Measurements from ENCODE around the gene NEU3. TPM values are rescaled to one million over a fixed set of nuclear protein-coding genes. Genes with fewer than 3 reads are reported as not detected.
"Not testable (repeated sequence)": the region's sequence is repeated elsewhere in the genome, so short reads cannot be mapped to it uniquely, and the experiment has no call there.

Gene NEU3
- total and polyA plus RNA-seq, 2 of the 13 experiments (the other 11 are each of a cell fraction or from before 2014, with no cell fraction given) = 6.3 to 15.3 TPM

DNA sequence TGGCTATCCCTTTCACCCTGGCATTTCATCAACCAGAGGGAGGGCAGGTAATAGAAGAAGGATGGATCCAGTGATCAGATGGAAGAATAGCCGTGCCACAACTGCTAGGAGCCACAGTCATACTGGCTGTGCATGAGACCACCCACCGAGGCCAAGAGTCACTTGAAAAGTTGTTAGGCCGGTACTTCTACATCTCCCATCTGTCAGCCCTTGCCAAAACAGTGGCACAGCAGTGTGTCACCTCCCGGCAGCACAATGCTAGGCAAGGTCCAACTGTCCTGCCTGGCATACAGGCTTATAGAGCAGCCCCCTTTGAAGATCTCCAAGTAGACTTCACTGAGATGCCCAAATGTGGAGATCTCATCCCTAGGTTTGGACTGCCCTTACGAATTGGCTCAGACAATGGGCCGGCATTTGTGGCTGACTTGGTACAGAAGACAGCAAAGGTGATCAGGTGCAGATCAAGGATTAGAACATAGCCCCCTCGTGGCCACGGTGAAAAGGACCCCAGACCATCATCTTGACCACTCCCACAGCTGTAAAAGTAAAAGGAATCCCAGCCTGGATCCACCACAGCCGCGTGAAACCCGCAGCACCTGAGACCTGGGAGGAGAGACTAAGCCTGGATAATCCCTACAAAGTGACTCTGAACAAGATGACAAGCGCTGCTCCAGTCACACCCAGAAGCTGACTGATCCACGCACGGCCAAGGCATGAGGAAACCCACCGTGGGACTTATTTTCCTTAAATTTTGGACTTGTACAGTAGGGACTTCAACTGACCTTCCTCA is 55.8 kb downstream of the NEU3 start:
- H3K27me3 ChIP-seq (ENCODE audit: control insufficient read depth in 1 of 2, insufficient read depth in 2 of 2, low read length in 2 of 2); in situ Hi-C loops (cut with HindIII; ENCODE audit: extremely low pct_ligation_motif_present, low pct_unique_long_range_greater_than_20kb); H2AFZ ChIP-seq (ENCODE audit: low read length); POLR2A ChIA-PET; H4K20me1 ChIP-seq (ENCODE audit: insufficient read depth, low read length); FAIRE-seq; H3K27ac ChIP-seq (ENCODE audit: extremely low read length, insufficient read depth, low read length); H3K9me3 ChIP-seq (ENCODE audit: low read length); intact Hi-C loops (cut with micrococcal nuclease; ENCODE audit: unreplicated experiment); H3K4me1 ChIP-seq (ENCODE audit: insufficient read depth, low read length); ATAC-seq; H3K4me2 ChIP-seq (ENCODE audit: low read depth, low read length); H3K4me3 ChIP-seq (replicated peaks in 1 of 3; ENCODE audit: insufficient read depth in 1 of 3, low read depth in 2 of 3, low read length in 3 of 3); H3K79me2 ChIP-seq (ENCODE audit: insufficient read depth, low read length); BruUV-seq (replicated peaks); H3K9ac ChIP-seq (ENCODE audit: insufficient read depth, low read depth, low read length); DNase-seq (ENCODE audit: low spot score); H3K36me3 ChIP-seq (replicated peaks in 1 of 2; ENCODE audit: control insufficient read depth in 1 of 2, insufficient read depth in 2 of 2, low read length in 2 of 2); CTCF ChIA-PET (ENCODE audit: low intra/inter-chr PET ratio, low total read pairs): not testable (repeated sequence)
- 64% methylated on average over 14 of the region's 15 CpGs for WGBS (ENCODE audit: low lambda C conversion rate)

GRCh38 chr11:75046668-75047067 is 57.9 kb downstream of the NEU3 start:
- H3K4me1 ChIP-seq (ENCODE audit: insufficient read depth, low read length); BruUV-seq (replicated peaks); H3K4me2 ChIP-seq (ENCODE audit: low read depth, low read length); H3K36me3 ChIP-seq (replicated peaks in 1 of 2; ENCODE audit: control insufficient read depth in 1 of 2, insufficient read depth in 2 of 2, low read length in 2 of 2); H3K27ac ChIP-seq (ENCODE audit: extremely low read length, insufficient read depth, low read length); H3K9ac ChIP-seq (ENCODE audit: insufficient read depth, low read depth, low read length); DNase-seq (ENCODE audit: low spot score); POLR2A ChIA-PET; in situ Hi-C loops (cut with HindIII; ENCODE audit: extremely low pct_ligation_motif_present, low pct_unique_long_range_greater_than_20kb); CTCF ChIA-PET (ENCODE audit: low intra/inter-chr PET ratio, low total read pairs); FAIRE-seq; H4K20me1 ChIP-seq (ENCODE audit: insufficient read depth, low read length); H2AFZ ChIP-seq (ENCODE audit: low read length); H3K4me3 ChIP-seq (replicated peaks in 1 of 3; ENCODE audit: insufficient read depth in 1 of 3, low read depth in 2 of 3, low read length in 3 of 3); ATAC-seq; H3K79me2 ChIP-seq (ENCODE audit: insufficient read depth, low read length); H3K9me3 ChIP-seq (ENCODE audit: low read length); intact Hi-C loops (cut with micrococcal nuclease; ENCODE audit: unreplicated experiment); H3K27me3 ChIP-seq (ENCODE audit: control insufficient read depth in 1 of 2, insufficient read depth in 2 of 2, low read length in 2 of 2): not testable (repeated sequence)
- WGBS (ENCODE audit: low lambda C conversion rate) = 7% methylated on average over 5 of the region's 5 CpGs

- no peak overlapping the region for H3K4me3 ChIP-seq (replicated peaks in 1 of 3; ENCODE audit: insufficient read depth in 1 of 3, low read depth in 2 of 3, low read length in 3 of 3)
- 37% methylated on average over 4 of the region's 4 CpGs for WGBS (ENCODE audit: low lambda C conversion rate)
- peaks cover 8% of the 10 kb centered on the region; the same call in 1 of the 2 replicates for H3K4me1 ChIP-seq (ENCODE audit: insufficient read depth, low read length)
- POLR2A ChIA-PET = no interaction called here
- H3K79me2 ChIP-seq (ENCODE audit: insufficient read depth, low read length) = no peaks in the 10 kb centered on the region
- no peaks in the 10 kb centered on the region for H3K36me3 ChIP-seq (replicated peaks in 1 of 2; ENCODE audit: control insufficient read depth in 1 of 2, insufficient read depth in 2 of 2, low read length in 2 of 2)
- no peak overlapping the region for H2AFZ ChIP-seq (ENCODE audit: low read length)
- no peak overlapping the region for H3K4me2 ChIP-seq (ENCODE audit: low read depth, low read length)
- BruUV-seq (replicated peaks) = no TSS peak
- no peaks in the 10 kb centered on the region for H3K9me3 ChIP-seq (ENCODE audit: low read length)
- in situ Hi-C loops (cut with HindIII; ENCODE audit: extremely low pct_ligation_motif_present, low pct_unique_long_range_greater_than_20kb) = no loop called here
- DNase-seq (ENCODE audit: low spot score) (no peak), FAIRE-seq (no peak), ATAC-seq (no peak)
- H3K27me3 ChIP-seq (ENCODE audit: control insufficient read depth in 1 of 2, insufficient read depth in 2 of 2, low read length in 2 of 2) = peaks cover 0 to 3% of the 10 kb centered on the region in 2 experiments; a peak in 1 of 5 replicates
- H4K20me1 ChIP-seq (ENCODE audit: insufficient read depth, low read length) = no peaks in the 10 kb centered on the region
- intact Hi-C loops (cut with micrococcal nuclease; ENCODE audit: unreplicated experiment) = no loop called here
- CTCF ChIA-PET (ENCODE audit: low intra/inter-chr PET ratio, low total read pairs) = no interaction called here
- no peak overlapping the region for H3K27ac ChIP-seq (ENCODE audit: extremely low read length, insufficient read depth, low read length)
- H3K9ac ChIP-seq (ENCODE audit: insufficient read depth, low read depth, low read length) = no peak overlapping the region
- no peak for TF ChIP-seq TIGD3 (CRISPR knock-in tag; IDR thresholded peaks at IDR 0.05; ENCODE audit: borderline replicate concordance)
- no peak for TF ChIP-seq NRL (CRISPR knock-in tag; IDR thresholded peaks at IDR 0.05; ENCODE audit: borderline replicate concordance)
- no peak for TF ChIP-seq ZNF3 (CRISPR knock-in tag; IDR thresholded peaks at IDR 0.05)
- no peak for TF ChIP-seq NFATC3 (CRISPR knock-in tag; IDR thresholded peaks at IDR 0.05)
- TF ChIP-seq, protein P1, sequence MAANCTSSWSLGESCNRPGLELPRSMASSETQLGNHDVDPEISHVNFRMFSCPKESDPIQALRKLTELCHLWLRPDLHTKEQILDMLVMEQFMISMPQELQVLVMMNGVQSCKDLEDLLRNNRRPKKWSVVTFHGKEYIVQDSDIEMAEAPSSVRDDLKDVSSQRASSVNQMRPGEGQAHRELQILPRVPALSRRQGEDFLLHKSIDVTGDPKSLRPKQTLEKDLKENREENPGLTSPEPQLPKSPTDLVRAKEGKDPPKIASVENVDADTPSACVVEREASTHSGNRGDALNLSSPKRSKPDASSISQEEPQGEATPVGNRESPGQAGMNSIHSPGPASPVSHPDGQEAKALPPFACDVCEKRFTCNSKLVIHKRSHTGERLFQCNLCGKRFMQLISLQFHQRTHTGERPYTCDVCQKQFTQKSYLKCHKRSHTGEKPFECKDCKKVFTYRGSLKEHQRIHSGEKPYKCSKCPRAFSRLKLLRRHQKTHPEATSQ (CRISPR knock-in tag; IDR thresholded peaks at IDR 0.05; ENCODE audit: borderline replicate concordance) = no peak
- TF ChIP-seq TFAP4 (IDR thresholded peaks at IDR 0.05; ENCODE audit: borderline replicate concordance, low read depth) = no peak
These were observed 58.5 kb downstream of the NEU3 start for GRCh38 chr11:75047191-75047590.
